ENCODE measurements around the gene MACROH2A1.
A peak's percentile ranks its signal among the peaks of the same experiment; 100 is the strongest.

The MACROH2A1 gene

DNA sequence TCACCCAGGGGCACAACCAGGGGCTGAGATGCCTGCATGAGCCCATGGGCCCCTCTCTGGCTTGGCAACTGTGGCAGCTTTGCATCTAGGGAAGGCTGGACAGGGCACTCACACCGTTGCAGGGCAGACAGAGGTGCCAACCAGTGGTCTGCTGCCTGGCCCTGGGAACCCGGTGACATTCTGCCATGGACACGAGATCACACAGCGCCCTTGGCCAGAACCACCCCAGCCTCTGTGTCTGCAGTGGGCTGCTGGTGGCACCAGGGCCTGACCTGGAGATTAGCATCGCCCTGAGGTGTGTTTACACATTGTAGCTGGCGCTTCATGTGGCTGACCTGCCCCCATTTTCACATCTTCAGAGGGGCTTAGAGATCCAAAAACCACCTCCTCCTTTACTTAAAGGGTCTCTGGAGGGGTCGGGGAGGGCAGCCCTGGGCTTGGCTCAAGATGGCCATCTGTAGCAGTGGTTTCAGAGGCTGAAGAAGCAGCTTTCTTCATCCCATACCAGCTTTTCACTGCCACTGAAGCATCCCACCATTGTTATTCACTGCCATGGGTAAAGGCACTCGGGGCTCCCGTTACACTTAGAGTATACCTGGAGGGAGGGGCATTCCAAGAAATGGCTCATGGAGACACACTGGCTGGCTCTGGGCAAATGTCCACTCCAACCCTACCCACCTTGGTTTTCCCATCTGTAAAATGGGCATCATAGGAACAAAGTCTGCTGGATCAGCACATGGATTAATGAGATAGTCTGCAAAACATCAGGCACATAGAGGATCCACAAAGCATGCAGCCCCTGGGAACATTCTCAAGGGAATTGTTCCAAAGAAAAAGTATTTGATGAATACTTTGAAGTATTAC lies 36.7 kb upstream of the MACROH2A1 start:
- DNase-seq = no peak

DNA sequence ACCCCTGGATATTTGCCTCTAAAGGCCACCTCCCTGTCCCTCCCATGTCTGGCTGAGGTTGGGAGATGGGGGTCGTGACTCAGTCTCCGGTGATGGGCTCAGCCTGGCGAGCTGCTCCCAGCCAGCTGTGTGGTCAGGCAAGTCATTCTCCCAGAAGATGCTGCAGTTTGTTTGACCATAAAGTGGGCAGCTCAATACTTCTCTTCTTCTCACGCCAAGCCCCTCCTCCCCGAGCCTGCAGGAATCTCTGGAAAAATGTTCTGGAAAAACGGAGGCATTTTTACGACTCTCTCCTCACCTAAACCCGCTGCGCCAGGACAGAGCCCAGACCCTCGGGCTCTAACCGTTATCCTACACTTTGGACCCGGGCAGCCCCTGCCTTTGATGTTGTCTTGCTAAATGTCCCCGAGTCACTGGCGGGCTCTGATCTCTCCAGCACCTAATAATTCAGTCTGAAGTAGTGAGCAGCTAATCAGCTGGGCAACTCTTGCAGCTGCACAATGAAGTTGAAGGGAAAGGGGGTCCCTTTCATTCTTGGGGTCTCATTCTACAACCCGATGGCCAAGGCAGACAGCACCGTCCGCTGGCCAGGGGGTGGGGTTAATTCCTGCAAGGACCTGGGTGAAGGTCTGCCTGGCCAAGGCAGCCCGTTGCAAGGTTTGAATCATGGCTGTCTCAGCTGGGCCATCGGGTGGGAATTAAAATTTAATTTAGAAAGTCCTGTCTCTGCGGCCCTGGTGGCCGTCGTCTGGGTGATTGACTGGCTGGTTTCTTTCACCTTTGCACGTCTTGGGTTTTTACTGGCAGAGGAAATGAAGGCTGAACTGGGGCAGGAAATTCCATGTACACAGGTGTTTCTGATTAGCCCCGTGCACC lies 35.8 kb upstream of the MACROH2A1 start:
- no peak for DNase-seq

DNA sequence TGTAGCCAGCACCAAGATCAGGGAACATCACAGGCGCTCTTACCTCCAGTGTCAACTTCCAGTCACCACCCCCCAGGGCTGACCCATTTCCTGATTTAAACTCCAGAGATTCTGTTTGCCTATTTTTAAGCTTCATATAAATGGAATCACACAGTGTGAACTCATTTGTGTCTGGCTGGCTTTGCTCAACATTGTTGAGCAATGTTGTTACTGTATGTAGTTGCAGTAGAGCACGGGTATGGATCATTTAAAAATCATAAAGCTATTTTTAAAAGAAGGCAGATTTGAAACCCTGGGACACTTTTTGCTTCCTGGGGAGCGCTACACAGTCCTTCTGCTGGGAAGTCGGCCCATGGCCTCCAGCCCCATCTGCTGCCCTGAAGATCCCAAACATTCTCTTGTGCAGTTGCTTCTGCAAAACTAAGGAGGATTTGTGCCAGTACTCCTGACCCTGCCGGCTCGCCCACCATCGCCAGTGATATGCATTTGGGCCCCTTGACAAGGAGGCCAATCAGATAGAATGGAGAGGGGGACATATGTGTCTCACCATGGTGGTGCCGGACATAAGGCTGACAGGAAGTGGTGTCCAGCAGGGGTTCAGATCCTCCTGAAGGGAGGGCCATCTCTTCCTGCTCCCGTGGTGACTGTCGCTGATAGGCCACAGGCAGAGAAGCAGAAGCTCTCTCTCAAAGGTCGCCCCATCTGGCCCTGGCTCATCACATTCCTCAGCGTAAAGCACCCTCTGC lies 34.8 kb upstream of the MACROH2A1 start:
- DNase-seq = no peak

DNA sequence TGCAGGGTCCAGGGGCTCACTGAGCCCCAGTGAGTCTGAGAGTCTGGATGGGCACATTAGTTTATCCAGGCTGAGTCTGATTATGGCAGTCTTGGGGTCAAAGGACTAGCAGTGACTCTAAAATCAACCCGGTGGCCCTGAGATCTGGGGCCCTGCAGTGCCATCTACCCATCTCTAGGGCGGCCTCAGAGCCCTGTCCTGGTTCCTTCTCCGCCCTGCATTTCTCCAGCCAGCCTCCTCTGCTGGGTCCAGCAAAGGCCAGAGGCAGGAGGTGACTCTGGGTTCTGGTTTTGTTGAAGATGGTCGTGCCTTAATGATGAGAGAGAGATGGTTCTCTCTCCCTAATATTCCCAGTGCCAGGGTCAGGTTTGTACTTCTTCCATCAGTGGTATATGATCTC lies 33.1 kb upstream of the MACROH2A1 start:
- no peak for DNase-seq

DNA sequence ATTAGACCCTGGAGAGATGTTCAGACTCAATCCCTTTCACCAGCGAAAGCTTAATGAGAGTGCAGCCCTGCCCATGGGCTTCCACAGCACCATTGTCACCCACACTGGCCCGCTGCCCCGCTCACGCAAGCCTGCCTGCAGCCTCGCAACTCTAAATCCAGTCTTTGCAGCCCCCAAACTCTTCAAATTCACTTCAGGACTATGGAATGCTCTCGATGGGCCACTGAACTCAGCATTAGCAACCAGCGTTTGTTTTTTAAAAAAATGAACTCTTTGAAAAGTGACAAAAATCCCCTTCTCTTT lies 31.1 kb upstream of the MACROH2A1 start:
- no peak for DNase-seq

DNA sequence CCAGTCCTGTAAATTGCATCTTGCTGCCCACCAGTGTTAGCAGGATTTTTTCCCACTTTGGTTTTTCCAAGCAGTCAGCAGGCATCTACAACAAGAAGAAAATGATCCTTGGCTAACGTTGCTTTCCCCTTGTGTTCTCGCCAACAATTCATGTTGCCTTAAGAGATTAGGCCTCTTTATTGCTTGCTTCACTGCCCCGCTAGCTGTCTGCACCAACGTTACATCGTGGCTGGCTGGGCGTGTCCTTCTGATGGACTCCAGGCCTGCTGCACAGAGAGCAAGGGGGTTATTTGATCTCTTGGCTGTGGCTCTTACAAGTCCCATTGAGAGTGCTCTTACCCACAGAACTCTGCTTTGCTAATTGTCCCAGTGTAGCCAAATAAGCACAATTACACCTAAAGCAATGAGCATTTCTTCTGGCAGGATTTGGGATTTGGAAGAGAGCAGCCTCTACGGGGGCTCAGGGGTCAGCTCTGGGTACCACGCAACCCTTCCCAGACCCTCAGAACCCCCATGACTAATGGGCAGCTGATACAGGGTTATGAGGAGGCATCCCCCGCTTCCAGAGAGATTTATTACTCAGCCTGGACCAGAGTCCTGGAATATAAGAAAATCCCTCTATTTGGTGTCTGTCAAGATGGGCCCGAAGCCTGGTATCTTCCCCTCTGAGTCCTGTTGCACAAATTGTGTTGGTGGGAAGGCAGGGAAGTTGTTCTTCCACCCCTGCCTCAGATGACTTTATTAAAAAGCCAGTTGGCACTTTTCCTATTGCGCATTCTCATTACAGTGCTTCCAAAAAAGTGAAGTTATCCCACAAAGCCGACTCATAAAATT lies 30.5 kb upstream of the MACROH2A1 start:
- no peak for DNase-seq

DNA sequence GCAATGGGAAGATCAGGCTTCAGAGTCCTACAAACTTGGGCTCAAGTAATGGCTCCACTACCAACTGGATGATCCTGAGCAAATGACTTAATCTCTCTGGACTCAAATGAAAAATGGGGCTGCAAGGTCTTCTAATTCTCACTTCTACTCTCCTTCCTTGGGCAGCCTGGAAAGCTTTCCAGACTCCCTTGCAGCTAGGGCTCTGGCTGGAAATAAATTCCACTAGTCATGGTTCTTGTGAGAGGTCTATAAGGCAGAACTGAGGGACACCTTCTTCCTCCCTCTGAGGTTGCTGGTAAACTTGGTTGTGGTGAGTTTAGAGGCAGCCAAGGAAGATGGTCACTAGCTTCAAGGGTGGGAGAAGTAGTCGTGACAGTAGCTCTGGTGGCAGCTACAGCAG lies 29.6 kb upstream of the MACROH2A1 start:
- no peak for DNase-seq

DNA sequence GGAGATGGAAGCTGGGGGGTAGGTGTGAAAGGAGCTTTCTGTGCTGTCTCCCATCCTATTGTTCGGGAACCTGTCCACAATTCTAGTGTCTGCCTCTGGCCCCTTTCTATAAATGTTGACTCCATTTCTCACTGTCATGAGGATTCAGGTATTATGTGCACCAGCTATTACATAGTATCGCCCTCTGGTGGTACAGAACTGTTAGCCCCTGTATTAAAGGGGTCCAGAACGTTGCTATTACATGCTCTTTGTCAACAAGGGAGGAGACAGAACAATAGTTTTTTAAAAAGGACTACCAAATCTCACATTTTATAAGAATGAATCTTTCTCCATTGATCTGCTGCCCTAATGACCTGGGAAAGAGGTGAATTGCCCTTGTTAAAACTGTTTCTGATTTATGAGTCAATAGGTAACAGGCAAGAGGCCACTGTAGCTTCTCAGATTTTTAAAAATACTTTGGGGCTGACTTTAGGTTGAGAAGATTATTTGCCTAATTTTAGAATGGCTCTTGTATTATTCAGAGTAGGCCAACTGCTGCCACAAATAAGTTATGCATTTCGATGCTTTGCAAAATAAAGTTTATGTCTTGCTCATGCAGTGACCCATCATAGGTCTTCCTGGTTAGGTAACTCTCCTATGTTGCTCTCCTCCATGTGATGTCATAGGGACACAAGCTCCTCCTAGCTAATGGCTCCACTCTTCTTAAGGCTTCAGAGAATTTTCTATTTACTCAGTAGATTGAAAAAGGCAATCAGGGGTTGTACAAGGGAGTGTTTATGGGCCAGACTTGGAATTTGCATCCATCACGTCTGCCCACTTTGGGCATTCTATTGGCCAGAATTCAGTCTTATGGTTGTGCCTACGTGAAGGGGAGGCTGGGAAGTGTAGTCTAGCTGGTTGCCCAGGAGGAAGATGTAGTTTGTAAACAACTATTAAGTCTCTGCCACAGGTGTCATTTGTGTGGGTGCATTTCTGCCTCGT lies 27.4 kb upstream of the MACROH2A1 start:
- no peak for DNase-seq

DNA sequence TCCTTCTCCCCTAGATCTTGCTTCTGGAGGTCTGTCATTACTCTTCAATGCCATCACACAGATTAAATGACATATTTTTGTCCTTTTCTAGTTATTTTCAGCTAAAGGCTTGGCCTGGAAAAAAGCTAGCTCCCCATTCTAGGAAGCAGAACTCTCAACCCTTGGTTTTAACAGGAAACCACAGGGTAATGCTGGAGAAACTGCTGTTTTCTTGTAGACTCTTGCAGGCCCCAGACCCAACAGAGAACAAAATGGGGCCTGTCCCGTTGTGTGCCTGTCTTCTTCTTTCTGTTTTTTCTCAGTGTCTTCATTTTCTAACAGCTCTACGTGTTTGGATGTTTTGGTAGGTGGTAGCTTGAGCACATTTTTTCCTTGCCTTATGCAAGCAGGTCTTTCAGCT lies 26.6 kb upstream of the MACROH2A1 start:
- DNase-seq = no peak

DNA sequence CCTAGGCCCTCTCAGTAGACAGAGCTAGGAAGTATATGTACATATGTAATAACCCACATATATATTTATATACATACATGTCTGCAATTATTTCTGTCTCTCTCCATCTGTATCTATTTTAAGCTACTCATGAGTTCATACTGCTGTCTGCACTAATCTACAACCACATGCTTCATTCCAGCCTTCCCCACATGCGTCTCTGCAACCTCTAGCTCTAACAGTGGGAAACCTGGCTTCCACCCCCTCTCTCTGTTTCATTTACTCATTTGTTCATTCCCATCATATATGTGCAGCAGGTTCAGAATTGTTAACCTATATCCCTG lies 24.8 kb upstream of the MACROH2A1 start:
- DNase-seq = no peak

DNA sequence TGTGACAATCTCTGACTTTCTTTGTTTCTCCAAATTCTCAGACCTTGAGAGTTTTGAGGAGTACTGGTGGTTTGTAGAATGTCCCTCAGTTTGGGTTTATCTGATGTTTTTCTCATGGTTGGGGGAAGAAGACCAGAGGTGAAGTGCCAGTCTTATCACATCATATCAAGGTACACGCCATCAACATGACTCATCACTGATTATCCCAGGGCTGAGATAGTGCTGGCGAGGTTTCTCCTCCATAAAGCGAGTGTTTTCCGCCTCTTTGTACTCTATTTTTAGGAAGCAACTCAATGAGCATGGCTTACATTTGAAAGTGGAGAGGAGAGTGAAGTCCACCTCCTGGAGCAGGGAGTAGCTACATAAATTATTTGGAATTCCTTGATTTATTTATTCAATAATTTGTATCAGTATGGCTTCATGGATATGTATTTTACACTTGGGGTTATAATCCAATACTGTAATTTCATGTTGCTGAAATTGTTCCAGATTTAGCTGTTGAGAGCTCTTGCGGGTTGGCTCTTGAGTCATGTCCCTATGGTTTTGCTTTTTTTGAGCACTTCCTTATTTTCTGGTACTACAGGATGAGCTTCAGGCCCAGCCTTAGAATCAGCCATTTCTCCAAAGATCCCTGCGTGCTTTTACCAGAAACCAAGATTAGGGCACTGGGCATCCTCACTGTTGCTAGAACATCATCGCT lies 24.3 kb upstream of the MACROH2A1 start:
- no peak for DNase-seq

DNA sequence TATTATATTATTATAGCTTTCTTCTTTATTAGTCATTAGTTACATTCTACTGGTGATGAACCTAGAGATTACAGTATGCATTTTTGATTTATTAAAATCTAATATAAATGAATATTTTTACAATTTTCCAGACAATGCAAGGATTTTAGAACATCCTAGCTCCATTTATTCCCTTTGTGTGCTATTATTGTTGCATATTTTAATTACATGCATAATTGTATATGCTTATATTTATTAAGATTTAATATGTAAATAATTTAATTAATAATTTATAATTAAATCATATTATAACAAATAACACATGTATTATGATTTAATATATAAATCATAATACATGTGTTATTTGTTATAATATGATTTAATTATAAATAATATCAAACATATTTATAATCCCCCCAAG lies 23.4 kb upstream of the MACROH2A1 start:
- no peak for DNase-seq

DNA sequence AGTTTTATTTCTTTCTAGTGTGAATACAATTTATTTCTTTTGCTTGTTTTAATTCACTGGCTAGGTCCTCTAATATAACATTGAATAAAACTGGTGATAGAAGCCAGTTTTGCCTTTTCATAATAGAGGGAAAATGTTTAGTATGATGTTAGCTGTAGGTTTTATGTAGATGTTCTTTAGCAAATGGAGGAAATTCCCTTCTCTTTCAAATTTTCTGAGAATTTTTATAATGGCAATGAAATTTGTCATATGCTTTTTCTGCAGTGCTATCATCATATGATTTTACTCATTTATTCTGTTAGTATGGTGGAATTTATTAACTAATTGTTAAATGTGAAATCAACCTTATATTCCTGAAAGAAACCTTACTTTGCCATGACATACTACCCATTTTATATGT lies 18.1 kb upstream of the MACROH2A1 start:
- DNase-seq = no peak

DNA sequence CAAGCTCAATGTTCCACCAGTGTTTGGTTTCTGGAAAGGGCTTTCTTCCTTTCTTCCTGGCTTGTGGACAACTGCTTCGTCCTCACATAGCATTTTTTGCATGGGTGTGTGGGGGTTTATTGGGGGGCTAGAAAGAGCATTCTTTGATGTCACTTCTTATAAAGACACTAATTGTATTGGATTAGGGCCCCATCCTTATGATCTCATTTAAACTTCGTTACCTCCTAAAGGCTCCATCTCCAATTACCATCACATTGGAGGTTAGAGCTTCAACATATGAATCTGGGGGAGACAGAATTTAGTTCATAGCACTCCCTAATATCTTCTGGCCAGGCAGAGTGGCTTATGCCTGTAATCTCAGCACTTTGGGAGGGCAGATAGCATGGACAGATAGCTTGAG lies 6.1 kb upstream of the MACROH2A1 start:
- DNase-seq = no peak

DNA sequence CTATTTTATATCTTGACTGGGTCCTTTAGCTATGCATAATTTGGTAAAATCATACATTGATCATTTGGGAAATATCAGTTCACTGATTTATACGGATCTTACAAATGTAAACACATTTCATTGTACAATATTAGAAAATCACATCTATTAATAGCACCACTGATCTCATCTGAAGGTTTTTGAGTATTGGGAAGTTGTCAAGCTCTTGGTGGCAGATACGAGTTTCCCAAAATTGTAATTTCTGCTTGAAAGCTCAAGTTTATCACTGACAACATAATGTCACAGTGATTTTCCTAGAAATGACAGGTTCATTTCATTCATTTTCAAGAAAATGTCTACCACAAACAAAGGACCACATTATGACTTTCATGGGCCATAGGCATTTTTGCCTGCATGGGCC lies 3.0 kb upstream of the MACROH2A1 start:
- DNase-seq = no peak

DNA sequence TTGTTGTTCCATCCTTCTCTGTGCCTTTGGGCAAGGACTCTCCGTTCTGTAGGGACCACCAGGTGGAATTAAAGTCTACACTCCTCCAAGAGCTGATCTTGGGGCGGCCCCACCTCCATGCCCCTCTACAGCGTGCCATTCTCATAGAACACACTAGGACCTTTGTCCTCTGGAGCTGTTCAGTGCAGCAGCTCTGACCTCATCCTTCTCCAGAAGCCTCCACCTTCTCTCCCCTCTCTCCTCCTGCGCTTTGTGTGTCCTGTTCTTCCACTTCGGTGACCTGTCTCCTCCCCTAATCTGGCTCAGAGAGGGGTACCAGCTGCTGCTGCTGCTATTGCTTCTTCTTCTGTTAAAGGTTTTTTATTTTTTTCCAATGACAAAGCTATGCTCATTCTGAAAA lies 1.8 kb upstream of the MACROH2A1 start:
- DNase-seq = no peak

DNA sequence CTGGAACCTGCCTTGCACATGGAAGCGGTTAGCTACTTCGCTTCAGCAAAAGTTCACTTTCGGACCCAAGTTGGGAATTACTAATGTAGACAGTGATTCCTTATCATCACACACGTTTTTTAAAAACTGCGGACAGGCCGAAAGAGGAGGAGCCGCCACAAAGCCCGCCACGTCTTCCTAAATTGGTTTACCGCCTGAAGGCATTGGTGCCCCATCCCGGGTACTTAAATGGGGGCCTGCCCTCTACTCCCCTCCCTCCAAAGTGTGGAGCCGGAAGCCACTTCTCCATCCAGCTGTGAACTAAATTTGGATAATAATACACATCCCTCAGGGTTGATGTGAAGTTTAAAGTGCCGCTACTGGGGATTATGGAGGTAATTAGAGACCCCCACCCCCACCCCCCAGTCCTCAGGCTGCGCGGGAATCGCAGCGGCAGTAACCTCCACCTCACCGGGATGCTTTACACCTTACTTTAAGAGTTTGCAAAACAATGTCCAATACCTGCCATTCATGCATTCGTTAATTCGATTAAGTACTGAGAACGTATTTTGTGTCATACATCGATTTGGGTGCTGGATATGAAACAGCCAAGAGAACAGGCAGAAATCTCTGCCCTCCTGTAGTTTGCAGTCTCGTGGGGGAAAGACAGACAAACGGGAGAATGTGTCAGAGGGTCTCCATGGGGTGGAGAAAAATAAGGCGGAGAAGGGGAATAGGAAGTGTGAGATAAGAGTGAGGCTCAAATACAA lies 937 bp upstream of the MACROH2A1 start:
- no peak for DNase-seq

DNA sequence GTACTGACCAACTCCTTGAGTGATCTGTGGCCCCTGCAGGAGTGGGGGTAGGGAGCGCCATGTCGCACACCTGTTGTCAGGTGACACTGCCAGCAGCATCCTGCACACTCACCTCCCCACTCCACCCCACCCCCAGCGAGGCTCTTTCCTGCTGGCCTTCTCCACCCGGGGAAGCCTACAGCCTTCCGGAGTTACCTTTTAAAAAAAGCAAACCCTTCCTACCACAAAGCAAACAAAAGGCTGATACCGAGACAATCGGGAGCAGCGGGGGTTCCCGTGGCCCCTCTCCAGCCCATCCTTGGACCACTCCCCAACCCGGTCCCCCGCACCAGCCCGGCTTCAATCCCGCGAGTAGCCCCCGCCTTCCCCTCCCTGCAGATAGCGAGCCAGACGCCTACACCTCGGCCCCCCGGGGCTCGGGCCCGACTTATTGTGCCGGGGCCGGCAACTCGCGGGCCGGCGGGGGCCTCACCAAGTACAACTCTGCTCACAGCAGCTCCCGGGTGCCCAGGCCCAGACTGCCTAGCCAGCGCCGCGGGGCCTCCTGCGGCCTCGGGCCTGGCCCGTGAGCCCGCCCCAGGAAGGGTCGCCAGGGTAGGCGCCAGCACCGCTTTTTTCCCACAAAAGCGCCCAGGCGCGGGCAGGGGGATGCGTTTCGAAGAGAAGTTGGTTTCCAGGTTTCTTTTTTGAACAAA lies 724 bp downstream of the MACROH2A1 start:
- DNase-seq = peak; percentile 16

DNA sequence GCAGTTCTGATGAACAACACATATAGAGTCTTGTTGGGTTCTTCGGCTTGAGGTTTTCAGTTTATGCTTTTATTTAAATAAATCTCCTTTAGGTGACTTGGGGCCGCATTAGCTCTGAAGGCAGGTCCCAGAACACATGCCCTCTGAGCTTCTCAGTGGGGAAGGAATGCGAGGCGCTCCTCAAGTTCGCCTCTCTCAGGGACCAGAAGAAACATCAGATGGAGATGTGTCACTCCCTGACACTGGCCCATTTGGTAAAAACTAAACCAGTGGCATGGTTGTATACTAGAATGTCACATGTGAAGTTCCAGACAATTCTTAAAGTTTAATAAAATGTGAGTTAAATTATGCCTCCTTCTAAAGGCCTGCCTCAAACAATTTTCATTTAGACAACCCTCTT lies 1.9 kb downstream of the MACROH2A1 start:
- DNase-seq = no peak

All from T-helper 9 cell (primary cell).